HCT116 (cell line): Measurements from ENCODE around the gene FRMD4A. TPM values are rescaled to one million over a fixed set of nuclear protein-coding genes. Genes with fewer than 3 reads are reported as not detected.

Experiments used
- ATAC-seq: fragments of 200-7000 bp; cut with Tn5 transposase; 2 replicates; pipeline ENCODE4 v1.9.1; 2020; ENCODE audit warnings: mild to moderate bottlenecking, moderate library complexity
- BruUV-seq: library from RNA; stranded (reverse); fragments of 400-500 nt; replicated peaks from 2 replicates; lab custom pipeline; 2021; lab: Mats Ljungman, UMichigan
- CTCF ChIA-PET: fragments of 300-600 bp; sonication (Branson Sonifier 250); formaldehyde crosslinking; loops from one replicate; lab custom pipeline; 2021; ENCODE audit warnings: antibody characterized with exemption; lab: Charles Lee
- POLR2A ChIA-PET: fragments of 300-600, 350-600 bp; sonication (Branson Sonifier 250); formaldehyde crosslinking; loops from one replicate; lab custom pipeline; 2021; ENCODE audit warnings: antibody characterized with exemption; lab: Charles Lee
- RAD21 ChIA-PET, 2 experiments: fragments of 300-600 bp; sonication (Branson Sonifier 250); formaldehyde crosslinking; loops; one replicate each; lab custom pipeline; 2023; ENCODE audit warnings: low total read pairs in 2 of 2; ENCODE audit not compliant: uncharacterized antibody in 2 of 2, unreplicated experiment in 2 of 2, low non-redundant PET in 1 of 2; lab: Charles Lee
- DNase-seq: peaks from one replicate; pipeline ENCODE4 v3.0.0-alpha.2; 2010; ENCODE audit warnings: low read depth, low spot score
- H2AFZ ChIP-seq: fragments of 200-600 bp; shearing (Covaris generic), sonication (generic); 2 replicates; pipeline ENCODE4 v1.6.1; 2017; ENCODE audit warnings: low read depth, mixed run types, mixed read lengths, antibody characterized with exemption, low read length; ENCODE audit not compliant: poor library complexity, severe bottlenecking
- H3K27ac ChIP-seq: 2 replicates; pipeline ENCODE4 v1.5.1; 2012; ENCODE audit warnings: low read depth, low read length
- H3K27me3 ChIP-seq: fragments of 200-600 bp; sonication (generic); 2 replicates; pipeline ENCODE4 v1.6.1; 2016; ENCODE audit warnings: mixed run types, low read length, mixed read lengths; ENCODE audit not compliant: insufficient read depth
- H3K36me3 ChIP-seq, 2 experiments: fragments of 200-500 bp in 1 of 2; fragments of 200-600 bp in 1 of 2; sonication (Bioruptor generic) in 1 of 2; sonication (generic) in 1 of 2; 2 replicates each; pipeline versions ENCODE4 v1.5.1 to v1.6.1; 2014 to 2016; ENCODE audit warnings: low read length in 2 of 2, inconsistent platforms in 1 of 2, mixed read lengths in 1 of 2, mixed run types in 1 of 2; ENCODE audit not compliant: insufficient read depth in 2 of 2, control insufficient read depth in 1 of 2
- H3K4me1 ChIP-seq, 2 experiments: fragments of 200-600 bp in 1 of 2; sonication (generic) in 1 of 2; 2 replicates each; pipeline versions ENCODE4 v1.5.1 to v1.6.1; 2012 to 2017; ENCODE audit warnings: low read length in 2 of 2, inconsistent platforms in 1 of 2, mild to moderate bottlenecking in 1 of 2, mixed read lengths in 1 of 2, mixed run types in 1 of 2, moderate library complexity in 1 of 2; ENCODE audit not compliant: insufficient read depth in 2 of 2, control insufficient read depth in 1 of 2
- H3K4me2 ChIP-seq: fragments of 200-600 bp; sonication (generic); 2 replicates; pipeline ENCODE4 v1.6.1; 2017; ENCODE audit warnings: mixed run types, low read length, mixed read lengths
- H3K4me3 ChIP-seq, 2 experiments: fragments of 200-600 bp in 1 of 2; sonication (generic) in 1 of 2; replicated peaks in 1 of 2; 2 replicates each; pipeline ENCODE4 v1.5.1; 2011 to 2016; ENCODE audit warnings: low read length in 2 of 2, control low read depth in 1 of 2, low read depth in 1 of 2, mild to moderate bottlenecking in 1 of 2, mixed read lengths in 1 of 2, mixed run types in 1 of 2
- H3K79me2 ChIP-seq: fragments of 200-600 bp; sonication (generic); 2 replicates; pipeline ENCODE4 v1.6.1; 2017; ENCODE audit warnings: mild to moderate bottlenecking, mixed run types, low read length, moderate library complexity, mixed read lengths; ENCODE audit not compliant: insufficient read depth
- H3K9ac ChIP-seq: fragments of 200-600 bp; sonication (generic); 2 replicates; pipeline ENCODE4 v1.6.1; 2016; ENCODE audit warnings: low read length, mixed read lengths
- H3K9me2 ChIP-seq: fragments of 200-600 bp; sonication (generic), shearing (Covaris generic); 2 replicates; pipeline ENCODE4 v1.6.1; 2017; ENCODE audit warnings: mixed run types, mild to moderate bottlenecking, moderate library complexity; ENCODE audit not compliant: insufficient read depth
- H3K9me3 ChIP-seq, 2 experiments: fragments of 200-500 bp in 1 of 2; fragments of 200-600 bp in 1 of 2; sonication (Bioruptor generic) in 1 of 2; sonication (generic) in 1 of 2; 2 replicates each; pipeline ENCODE4 v1.6.1; 2014 to 2017; ENCODE audit warnings: low read length in 2 of 2, mixed read lengths in 2 of 2, inconsistent platforms in 1 of 2, low read depth in 1 of 2, mild to moderate bottlenecking in 1 of 2, mixed run types in 1 of 2, moderate library complexity in 1 of 2; ENCODE audit not compliant: control insufficient read depth in 1 of 2, insufficient read depth in 1 of 2
- H4K20me1 ChIP-seq: fragments of 200-600 bp; sonication (generic), shearing (Covaris generic); 2 replicates; pipeline ENCODE4 v1.6.1; 2017; ENCODE audit warnings: mixed run types, mild to moderate bottlenecking, moderate library complexity; ENCODE audit not compliant: insufficient read depth
- CBX3 ChIP-seq: IDR thresholded peaks from 2 replicates; pipeline ENCODE4 v1.6.1; 2012; ENCODE audit warnings: low read depth
- CEBPB ChIP-seq: IDR thresholded peaks from 2 replicates; pipeline ENCODE4 v1.6.1; 2012; ENCODE audit warnings: low read depth
- ELF1 ChIP-seq: IDR thresholded peaks from 2 replicates; pipeline ENCODE4 v1.6.1; 2012; ENCODE audit warnings: low read depth, borderline replicate concordance
- EZH2 ChIP-seq: fragments of 200-600 bp; sonication (generic); IDR thresholded peaks from 2 replicates; pipeline ENCODE4 v1.6.1; 2017; ENCODE audit warnings: antibody characterized with exemption, mixed run types
- EZH2phosphoT487 ChIP-seq: fragments of 200-600 bp; IDR thresholded peaks from 2 replicates; pipeline ENCODE4 v1.6.1; 2018; ENCODE audit warnings: antibody characterized with exemption, borderline replicate concordance
- JUND ChIP-seq: IDR thresholded peaks from 2 replicates; pipeline ENCODE4 v1.6.1; 2012
- POLR2A ChIP-seq: IDR thresholded peaks from 2 replicates; pipeline ENCODE4 v1.7.0; 2011; ENCODE audit warnings: borderline replicate concordance; ENCODE audit not compliant: insufficient read depth, insufficient read length; ENCODE audit errors: extremely low read depth
- POLR2AphosphoS5 ChIP-seq: IDR thresholded peaks from 2 replicates; pipeline ENCODE4 v1.6.1; 2011; ENCODE audit warnings: mild to moderate bottlenecking, low read depth, low read length, moderate library complexity
- RAD21 ChIP-seq: IDR thresholded peaks from 2 replicates; pipeline ENCODE4 v1.6.1; 2012; ENCODE audit warnings: low read depth, mild to moderate bottlenecking
- SP1 ChIP-seq: IDR thresholded peaks from 2 replicates; pipeline ENCODE4 v1.6.1; 2012; ENCODE audit warnings: low read depth
- SRF ChIP-seq: IDR thresholded peaks from 2 replicates; pipeline ENCODE4 v1.6.1; 2012; ENCODE audit warnings: low read depth
- TCF7L2 ChIP-seq: IDR thresholded peaks from 2 replicates; pipeline ENCODE4 v1.7.0; 2011; ENCODE audit warnings: borderline replicate concordance, inconsistent platforms; ENCODE audit not compliant: insufficient read depth, insufficient read length; ENCODE audit errors: extremely low read depth
- YY1 ChIP-seq: IDR thresholded peaks from 2 replicates; pipeline ENCODE4 v1.6.1; 2011; ENCODE audit warnings: low read length, low read depth, moderate library complexity, mild to moderate bottlenecking; ENCODE audit not compliant: insufficient replicate concordance; ENCODE audit errors: extremely low read depth
- intact Hi-C: fragments of 100-400 bp; cut with micrococcal nuclease; formaldehyde crosslinking; loops from 2 replicates; pipeline ENCODE4 v1.10.0; 2022
- total RNA-seq: library from RNA; stranded (reverse); gene quantifications from one replicate; pipeline ENCODE4 v1.2.1, GENCODE V29; 2021; ENCODE audit not compliant: unreplicated experiment
- TF ChIP-seq, protein P1 (sequence below): IDR thresholded peaks from 2 replicates; pipeline ENCODE4 v1.6.1; 2012
- TF ChIP-seq, protein P2 (sequence below): IDR thresholded peaks from 2 replicates; pipeline ENCODE4 v1.6.1; 2012
- TF ChIP-seq, protein P3 (sequence below): IDR thresholded peaks from 2 replicates; pipeline ENCODE4 v1.6.1; 2012; ENCODE audit warnings: low read depth

The FRMD4A gene
- total RNA-seq, 1 experiment from 2014 or later, result 0.20 TPM

- no peaks in the 10 kb centered on the region for H3K4me1 ChIP-seq
- H4K20me1 ChIP-seq, result no peaks in the 10 kb centered on the region
- no peaks in the 10 kb centered on the region for H3K79me2 ChIP-seq
- no peak overlapping the region for H2AFZ ChIP-seq
- RAD21 ChIA-PET, result no interaction called here
- POLR2A ChIA-PET, result no interaction called here
- H3K27ac ChIP-seq, result no peak overlapping the region
- no peaks in the 10 kb centered on the region for H3K9me3 ChIP-seq
- H3K36me3 ChIP-seq, result no peaks in the 10 kb centered on the region
- ATAC-seq (no peak), DNase-seq (no peak)
- H3K4me2 ChIP-seq, result no peak overlapping the region
- H3K9ac ChIP-seq, result no peak overlapping the region
- TF ChIP-seq RAD21 (no peak), POLR2AphosphoS5 (no peak), SRF (no peak), SP1 (no peak), EZH2 (no peak)
- TF ChIP-seq, protein P1, sequence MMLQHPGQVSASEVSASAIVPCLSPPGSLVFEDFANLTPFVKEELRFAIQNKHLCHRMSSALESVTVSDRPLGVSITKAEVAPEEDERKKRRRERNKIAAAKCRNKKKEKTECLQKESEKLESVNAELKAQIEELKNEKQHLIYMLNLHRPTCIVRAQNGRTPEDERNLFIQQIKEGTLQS, result no peak
- intact Hi-C loops, result no loop called here
- H3K9me2 ChIP-seq, result no peaks in the 10 kb centered on the region
- no peak overlapping the region for H3K4me3 ChIP-seq
- no peaks in the 10 kb centered on the region for H3K27me3 ChIP-seq
- CTCF ChIA-PET, result no interaction called here
- no TSS peak for BruUV-seq
Observed at GRCh38 chr10:13845897-13846296, 484.8 kb downstream of the FRMD4A start.

DNA sequence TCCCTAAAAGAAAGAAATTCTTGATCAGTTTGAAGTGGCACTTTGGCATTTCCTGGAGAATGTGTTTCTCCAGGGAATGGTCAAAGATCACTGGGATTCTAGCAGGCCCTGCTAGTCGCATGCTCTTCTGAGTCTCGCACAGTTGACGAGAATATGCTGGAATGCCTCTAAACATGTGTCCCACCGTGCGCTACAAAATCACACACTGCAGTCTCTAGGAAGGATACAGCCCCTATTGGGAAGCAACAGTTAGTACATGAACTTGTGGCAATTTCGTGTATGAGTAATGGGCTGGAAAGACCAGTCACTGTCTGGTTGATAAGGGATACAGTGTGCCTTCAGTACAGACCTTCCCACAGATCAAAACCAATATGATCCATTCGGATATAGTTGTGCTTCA, 486.1 kb downstream of the FRMD4A start:
- Histone ChIP-seq H3K27me3 (no peaks in the 10 kb centered on the region), H2AFZ (no peak overlapping the region), H3K9ac (no peak overlapping the region), H3K4me3 (no peak overlapping the region), H3K27ac (no peak overlapping the region), H4K20me1 (no peaks in the 10 kb centered on the region)
- TF ChIP-seq, protein P2, sequence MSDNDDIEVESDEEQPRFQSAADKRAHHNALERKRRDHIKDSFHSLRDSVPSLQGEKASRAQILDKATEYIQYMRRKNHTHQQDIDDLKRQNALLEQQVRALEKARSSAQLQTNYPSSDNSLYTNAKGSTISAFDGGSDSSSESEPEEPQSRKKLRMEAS, result no peak
- TF ChIP-seq, protein P1, result no peak
- TF ChIP-seq JUND, result no peak
- no peak for TF ChIP-seq POLR2AphosphoS5
- TF ChIP-seq SP1, result no peak
- TF ChIP-seq TCF7L2, result no peak
- TF ChIP-seq POLR2A, result no peak
- no peak for TF ChIP-seq RAD21
- TF ChIP-seq SRF, result no peak
- no peak for TF ChIP-seq CBX3
- no peak for TF ChIP-seq CEBPB
- TF ChIP-seq, protein P3, sequence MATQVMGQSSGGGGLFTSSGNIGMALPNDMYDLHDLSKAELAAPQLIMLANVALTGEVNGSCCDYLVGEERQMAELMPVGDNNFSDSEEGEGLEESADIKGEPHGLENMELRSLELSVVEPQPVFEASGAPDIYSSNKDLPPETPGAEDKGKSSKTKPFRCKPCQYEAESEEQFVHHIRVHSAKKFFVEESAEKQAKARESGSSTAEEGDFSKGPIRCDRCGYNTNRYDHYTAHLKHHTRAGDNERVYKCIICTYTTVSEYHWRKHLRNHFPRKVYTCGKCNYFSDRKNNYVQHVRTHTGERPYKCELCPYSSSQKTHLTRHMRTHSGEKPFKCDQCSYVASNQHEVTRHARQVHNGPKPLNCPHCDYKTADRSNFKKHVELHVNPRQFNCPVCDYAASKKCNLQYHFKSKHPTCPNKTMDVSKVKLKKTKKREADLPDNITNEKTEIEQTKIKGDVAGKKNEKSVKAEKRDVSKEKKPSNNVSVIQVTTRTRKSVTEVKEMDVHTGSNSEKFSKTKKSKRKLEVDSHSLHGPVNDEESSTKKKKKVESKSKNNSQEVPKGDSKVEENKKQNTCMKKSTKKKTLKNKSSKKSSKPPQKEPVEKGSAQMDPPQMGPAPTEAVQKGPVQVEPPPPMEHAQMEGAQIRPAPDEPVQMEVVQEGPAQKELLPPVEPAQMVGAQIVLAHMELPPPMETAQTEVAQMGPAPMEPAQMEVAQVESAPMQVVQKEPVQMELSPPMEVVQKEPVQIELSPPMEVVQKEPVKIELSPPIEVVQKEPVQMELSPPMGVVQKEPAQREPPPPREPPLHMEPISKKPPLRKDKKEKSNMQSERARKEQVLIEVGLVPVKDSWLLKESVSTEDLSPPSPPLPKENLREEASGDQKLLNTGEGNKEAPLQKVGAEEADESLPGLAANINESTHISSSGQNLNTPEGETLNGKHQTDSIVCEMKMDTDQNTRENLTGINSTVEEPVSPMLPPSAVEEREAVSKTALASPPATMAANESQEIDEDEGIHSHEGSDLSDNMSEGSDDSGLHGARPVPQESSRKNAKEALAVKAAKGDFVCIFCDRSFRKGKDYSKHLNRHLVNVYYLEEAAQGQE, result no peak
- no peak for TF ChIP-seq YY1
- TF ChIP-seq EZH2phosphoT487, result no peak
- no peak for TF ChIP-seq ELF1
- TF ChIP-seq, all 23 proteins: peak for 0
- no peaks in the 10 kb centered on the region for H3K9me2 ChIP-seq
- ATAC-seq (no peak), DNase-seq (no peak)
- BruUV-seq, result no TSS peak
- H3K4me1 ChIP-seq, result peaks cover 0 to 5% of the 10 kb centered on the region in 2 experiments; a peak in 1 of 4 replicates
- no peaks in the 10 kb centered on the region for H3K79me2 ChIP-seq
- ChIA-PET RAD21 (no interaction called here), CTCF (no interaction called here), POLR2A (no interaction called here)
- H3K36me3 ChIP-seq, result no peaks in the 10 kb centered on the region
- intact Hi-C loops, result no loop called here
- no peaks in the 10 kb centered on the region for H3K9me3 ChIP-seq
- no peak overlapping the region for H3K4me2 ChIP-seq
